CD4-positive, alpha-beta T cell (primary cell): ENCODE measurements around the gene MGAT5B. TPM values are rescaled to one million over a fixed set of nuclear protein-coding genes. Genes with fewer than 3 reads are reported as not detected.

Experiments used
- ATAC-seq: fragments of 200-7000 bp; cut with Tn5 transposase; one replicate; pipeline ENCODE4 v1.10.0; 2022; ENCODE audit warnings: mild to moderate bottlenecking; ENCODE audit not compliant: poor library complexity
- CTCF ChIA-PET: fragments of 350-600 bp; sonication (Branson Sonifier 250); formaldehyde crosslinking; loops from one replicate; lab custom pipeline; 2021; ENCODE audit warnings: antibody characterized with exemption, inconsistent platforms; lab: Charles Lee
- POLR2A ChIA-PET: fragments of 350-600 bp; sonication (Branson Sonifier 250); formaldehyde crosslinking; loops from one replicate; lab custom pipeline; 2021; ENCODE audit warnings: antibody characterized with exemption, inconsistent platforms; lab: Charles Lee
- DNase-seq, 14 experiments: peaks; one replicate each; pipeline ENCODE4 v3.0.0-alpha.2; 2013 to 2020; ENCODE audit warnings: mixed read lengths in 2 of 14
- H3K27ac ChIP-seq, 2 donors: one replicate each; pipeline versions ENCODE4 v1.5.1 to v1.7.0; 2013; ENCODE audit warnings: low read length in 2 of 2, low read depth in 1 of 2, mild to moderate bottlenecking in 1 of 2
- H3K27me3 ChIP-seq, 2 experiments: 1 replicate in 1 of 2; 2 replicates in 1 of 2; pipeline versions ENCODE4 v1.6.1 to v1.7.0; 2013; ENCODE audit warnings: low read length in 2 of 2, control low read depth in 1 of 2, mild to moderate bottlenecking in 1 of 2, moderate library complexity in 1 of 2; ENCODE audit not compliant: insufficient read depth in 2 of 2, control insufficient read depth in 1 of 2
- H3K36me3 ChIP-seq: one replicate; pipeline ENCODE4 v1.6.1; 2013; ENCODE audit warnings: low read length, control low read depth; ENCODE audit not compliant: insufficient read depth
- H3K4me1 ChIP-seq: one replicate; pipeline ENCODE4 v1.6.1; 2013; ENCODE audit warnings: low read length, control low read depth; ENCODE audit not compliant: insufficient read depth
- H3K4me3 ChIP-seq: one replicate; pipeline ENCODE4 v1.5.1; 2013; ENCODE audit warnings: mild to moderate bottlenecking, low read length, moderate library complexity
- H3K9me3 ChIP-seq, 2 experiments: 1 replicate in 1 of 2; 2 replicates in 1 of 2; pipeline versions ENCODE4 v1.6.1 to v1.7.0; 2013; ENCODE audit warnings: low read length in 2 of 2, mild to moderate bottlenecking in 2 of 2, control low read depth in 1 of 2, moderate library complexity in 1 of 2; ENCODE audit not compliant: control insufficient read depth in 1 of 2, insufficient read depth in 1 of 2
- H3K27ac Mint-ChIP-seq: one replicate; pipeline ENCODE4 v1.8.0; 2020; ENCODE audit warnings: mixed read lengths
- H3K27me3 Mint-ChIP-seq: one replicate; pipeline ENCODE4 v1.8.0; 2021; ENCODE audit warnings: mixed read lengths
- H3K36me3 Mint-ChIP-seq: one replicate; pipeline ENCODE4 v1.8.0; 2021; ENCODE audit warnings: low read depth, mixed read lengths
- H3K4me1 Mint-ChIP-seq: one replicate; pipeline ENCODE4 v1.8.0; 2021; ENCODE audit warnings: low read depth, mixed read lengths
- H3K4me3 Mint-ChIP-seq: one replicate; pipeline ENCODE4 v1.8.0; 2020; ENCODE audit warnings: mild to moderate bottlenecking, mixed read lengths
- H3K9me3 Mint-ChIP-seq: one replicate; pipeline ENCODE4 v1.8.0; 2020; ENCODE audit warnings: mixed read lengths
- intact Hi-C, 2 experiments: fragments of 100-400 bp; cut with DNase I in 1 of 2; cut with micrococcal nuclease in 1 of 2; formaldehyde crosslinking; loops; one replicate each; pipeline versions ENCODE4 v1.15.1 to v1.9.0; 2023 to 2025; cut with DNase I, micrococcal nuclease
- total RNA-seq, 174 experiments: library from RNA in 2 of 174; stranded (reverse) in 2 of 174; gene quantifications; one replicate each; pipeline ENCODE4 v1.2.3 and lab custom pipeline; 2021 to 2026
- TF ChIP-seq, protein P1 (sequence below): fragments of 200-600 bp; IDR thresholded peaks from one replicate; pipeline ENCODE4 v1.8.0; 2022; ENCODE audit warnings: antibody characterized with exemption, mild to moderate bottlenecking

The MGAT5B gene
- total RNA-seq, 2 experiments from 2014 or later = 0.28 to 0.77 TPM

- CTCF ChIA-PET = interaction anchor here (1.4 kb wide), 1 partner anchor 172 kb away, joined by 4 read pairs; no protein-coding TSS in a partner anchor
- no peaks in the 10 kb centered on the region for H3K36me3 Mint-ChIP-seq
Observed at GRCh38 chr17:76883744-76884525, 15.7 kb downstream of the MGAT5B start.

GRCh38 chr17:76884995-76885893 lies 17.0 kb downstream of the MGAT5B start:
- intact Hi-C loops = no loop called here
- H3K27ac ChIP-seq = no peak overlapping the region
- ChIA-PET POLR2A (no interaction called here), CTCF (no interaction called here)
- ATAC-seq = no peak
- H3K4me3 Mint-ChIP-seq = no peak overlapping the region
- no peaks in the 10 kb centered on the region for H3K9me3 ChIP-seq
- no peaks in the 10 kb centered on the region for H3K36me3 Mint-ChIP-seq
- no peaks in the 10 kb centered on the region for H3K9me3 Mint-ChIP-seq
- H3K27me3 Mint-ChIP-seq = no peaks in the 10 kb centered on the region
- H3K4me1 ChIP-seq = no peaks in the 10 kb centered on the region
- DNase-seq = no peak
- no peaks in the 10 kb centered on the region for H3K36me3 ChIP-seq
- H3K4me1 Mint-ChIP-seq = no peaks in the 10 kb centered on the region
- H3K4me3 ChIP-seq = no peak overlapping the region
- TF ChIP-seq, protein P1, sequence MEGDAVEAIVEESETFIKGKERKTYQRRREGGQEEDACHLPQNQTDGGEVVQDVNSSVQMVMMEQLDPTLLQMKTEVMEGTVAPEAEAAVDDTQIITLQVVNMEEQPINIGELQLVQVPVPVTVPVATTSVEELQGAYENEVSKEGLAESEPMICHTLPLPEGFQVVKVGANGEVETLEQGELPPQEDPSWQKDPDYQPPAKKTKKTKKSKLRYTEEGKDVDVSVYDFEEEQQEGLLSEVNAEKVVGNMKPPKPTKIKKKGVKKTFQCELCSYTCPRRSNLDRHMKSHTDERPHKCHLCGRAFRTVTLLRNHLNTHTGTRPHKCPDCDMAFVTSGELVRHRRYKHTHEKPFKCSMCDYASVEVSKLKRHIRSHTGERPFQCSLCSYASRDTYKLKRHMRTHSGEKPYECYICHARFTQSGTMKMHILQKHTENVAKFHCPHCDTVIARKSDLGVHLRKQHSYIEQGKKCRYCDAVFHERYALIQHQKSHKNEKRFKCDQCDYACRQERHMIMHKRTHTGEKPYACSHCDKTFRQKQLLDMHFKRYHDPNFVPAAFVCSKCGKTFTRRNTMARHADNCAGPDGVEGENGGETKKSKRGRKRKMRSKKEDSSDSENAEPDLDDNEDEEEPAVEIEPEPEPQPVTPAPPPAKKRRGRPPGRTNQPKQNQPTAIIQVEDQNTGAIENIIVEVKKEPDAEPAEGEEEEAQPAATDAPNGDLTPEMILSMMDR = no peak
- no peak overlapping the region for H3K27ac Mint-ChIP-seq
- no peaks in the 10 kb centered on the region for H3K27me3 ChIP-seq

More at GRCh38 chr17:76883744-76884525, 15.7 kb downstream of the MGAT5B start:
- POLR2A ChIA-PET = no interaction called here
- no peaks in the 10 kb centered on the region for H3K27me3 ChIP-seq
- no peak overlapping the region for H3K4me3 ChIP-seq
- H3K9me3 Mint-ChIP-seq = no peaks in the 10 kb centered on the region
- DNase-seq (no peak), ATAC-seq (no peak)
- no peaks in the 10 kb centered on the region for H3K27me3 Mint-ChIP-seq
- no peak overlapping the region for H3K27ac ChIP-seq
- H3K4me1 Mint-ChIP-seq = no peaks in the 10 kb centered on the region
- no peak overlapping the region for H3K27ac Mint-ChIP-seq
- no peaks in the 10 kb centered on the region for H3K9me3 ChIP-seq
- H3K4me1 ChIP-seq = no peaks in the 10 kb centered on the region
- TF ChIP-seq, protein P1 = no peak
- intact Hi-C loops = no loop called here
- no peaks in the 10 kb centered on the region for H3K36me3 ChIP-seq
- no peak overlapping the region for H3K4me3 Mint-ChIP-seq

GRCh38 chr17:76885894-76886290 lies 17.7 kb downstream of the MGAT5B start:
- no peak for ATAC-seq
- Histone ChIP-seq H3K36me3 (no peaks in the 10 kb centered on the region), H3K27me3 (no peaks in the 10 kb centered on the region), H3K4me1 (no peaks in the 10 kb centered on the region), H3K27ac (no peak overlapping the region), H3K9me3 (no peaks in the 10 kb centered on the region), H3K4me3 (no peak overlapping the region)
- no peaks in the 10 kb centered on the region for H3K27me3 Mint-ChIP-seq
- ChIA-PET CTCF (no interaction called here), POLR2A (no interaction called here)
- intact Hi-C loops = no loop called here
- TF ChIP-seq, protein P1 = no peak
- H3K36me3 Mint-ChIP-seq = no peaks in the 10 kb centered on the region
- no peak overlapping the region for H3K4me3 Mint-ChIP-seq
- H3K9me3 Mint-ChIP-seq = no peaks in the 10 kb centered on the region
- no peaks in the 10 kb centered on the region for H3K4me1 Mint-ChIP-seq
- DNase-seq = no peak
- H3K27ac Mint-ChIP-seq = no peak overlapping the region
